H54 (cell line): ENCODE results near the gene NMT2.

Experiments
- DNase-seq: peaks from one replicate; pipeline ENCODE4 v3.0.0; 2011; ENCODE audit warnings: low spot score, mixed read lengths; ENCODE audit not compliant: insufficient read length
- FAIRE-seq: peaks from 3 replicates; lab custom pipeline; 2011; peaks lifted over from hg19 to GRCh38; lab: Jason Lieb, UNC
- POLR2A ChIP-seq: IDR thresholded peaks from 2 replicates; pipeline ENCODE4 v1.6.1; 2011; ENCODE audit warnings: low read depth, mild to moderate bottlenecking, low read length

NMT2 gene

DNA sequence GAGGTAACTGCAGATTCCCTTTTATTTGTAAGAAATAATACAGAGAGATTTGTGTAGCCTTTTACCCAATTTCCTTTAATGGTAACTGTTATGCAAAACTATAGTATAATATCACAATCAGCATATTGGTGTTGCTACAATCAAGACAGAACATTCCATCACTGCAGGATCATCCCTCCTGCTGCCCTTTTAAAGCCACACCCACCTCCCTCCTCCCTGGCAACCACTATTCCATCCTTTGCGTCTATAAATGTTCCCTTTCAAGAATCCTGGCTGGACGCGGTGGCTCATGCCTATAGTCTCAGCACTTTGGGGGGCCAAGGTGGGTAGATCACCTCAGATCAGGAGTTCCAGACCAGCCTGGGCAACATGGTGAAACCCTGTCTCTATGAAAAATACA lies 93.1 kb downstream of the NMT2 start:
- no peak for FAIRE-seq
- no peak for DNase-seq
- TF ChIP-seq POLR2A: no peak

DNA sequence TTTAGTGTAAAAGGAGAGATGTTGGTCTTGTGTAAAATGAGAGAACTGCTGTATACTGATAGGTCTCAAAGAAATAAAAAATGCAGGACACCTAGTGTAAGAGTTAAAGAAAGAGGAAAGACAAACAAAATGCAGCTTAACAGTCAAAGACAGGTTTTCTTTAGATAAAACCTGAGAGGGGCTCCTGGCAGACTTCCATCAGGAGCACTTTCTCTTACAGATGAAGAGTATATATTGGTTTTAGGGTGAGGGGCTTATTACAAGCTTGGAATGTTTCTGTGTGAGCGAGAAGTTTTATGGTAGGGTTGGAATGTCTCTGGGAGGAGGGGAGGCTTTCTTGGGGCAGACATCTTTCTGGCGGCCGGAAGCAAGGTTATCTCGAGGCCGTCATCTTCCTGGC lies 96.1 kb downstream of the NMT2 start:
- no peak for TF ChIP-seq POLR2A
- FAIRE-seq (no peak), DNase-seq (no peak)

DNA sequence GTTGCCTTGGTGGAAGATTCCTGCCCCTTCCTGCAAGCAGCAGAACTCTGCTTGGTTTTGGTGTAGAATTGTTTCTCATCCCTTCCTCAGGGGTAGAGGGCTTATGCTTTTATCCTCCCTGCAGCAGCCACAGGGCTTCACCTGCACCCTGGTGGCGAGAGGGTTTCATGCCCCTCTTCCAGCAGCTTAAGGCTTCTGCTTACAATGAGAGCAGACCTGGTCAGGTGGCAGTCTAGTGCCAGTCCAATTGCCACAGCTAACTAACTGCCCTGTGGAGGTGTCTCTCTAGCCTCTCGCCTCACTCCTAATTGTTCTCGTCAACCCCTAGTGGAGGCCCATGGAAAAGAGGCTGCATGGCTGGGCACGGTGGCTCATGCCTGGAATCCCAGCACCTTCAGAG lies 99.3 kb downstream of the NMT2 start:
- no peak for TF ChIP-seq POLR2A

DNA sequence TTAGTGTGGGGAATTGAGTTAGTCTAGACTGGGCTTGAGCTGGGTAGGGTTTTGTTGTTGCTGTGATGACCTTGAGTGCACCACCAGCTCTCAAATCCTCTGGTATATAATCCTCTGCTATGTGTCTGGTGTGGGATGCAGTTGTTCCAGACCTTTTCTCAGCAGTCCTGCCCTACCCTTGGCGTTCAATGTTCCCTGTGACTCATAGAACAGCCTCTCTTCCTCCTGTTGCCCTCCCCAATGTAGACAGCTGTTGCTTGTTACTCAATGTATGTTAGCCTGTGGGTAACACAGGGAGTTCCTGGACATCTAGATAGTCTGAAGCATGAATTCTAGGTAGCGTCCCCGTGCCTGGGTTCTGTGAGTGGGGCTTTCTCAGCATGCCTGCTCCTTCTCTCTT lies 99.7 kb downstream of the NMT2 start:
- TF ChIP-seq POLR2A: no peak
- FAIRE-seq (peak; percentile 6), DNase-seq (no peak)

More for the DNA sequence above, 99.3 kb downstream of the NMT2 start:
- DNase-seq: no peak
- no peak for FAIRE-seq

DNA sequence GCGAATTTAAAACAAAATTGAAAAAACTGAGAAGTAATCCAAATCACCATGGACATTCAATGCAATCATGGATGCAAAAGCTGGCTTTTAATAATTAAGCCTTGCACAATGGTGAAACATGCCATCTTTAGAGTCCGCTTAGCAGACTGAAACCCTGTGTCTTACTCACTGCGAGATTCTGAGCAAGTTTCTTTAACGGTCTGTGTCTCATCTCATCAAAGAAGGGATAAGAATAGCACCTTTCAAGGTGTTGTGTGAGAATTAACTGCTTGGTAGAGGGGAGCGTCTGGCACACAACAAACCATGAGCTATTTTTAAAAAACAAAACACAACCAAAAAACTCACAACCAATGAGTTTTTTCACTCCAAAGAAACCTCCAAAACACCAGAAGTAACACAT lies 101.3 kb downstream of the NMT2 start:
- TF ChIP-seq POLR2A: no peak
- DNase-seq (no peak), FAIRE-seq (no peak)

DNA sequence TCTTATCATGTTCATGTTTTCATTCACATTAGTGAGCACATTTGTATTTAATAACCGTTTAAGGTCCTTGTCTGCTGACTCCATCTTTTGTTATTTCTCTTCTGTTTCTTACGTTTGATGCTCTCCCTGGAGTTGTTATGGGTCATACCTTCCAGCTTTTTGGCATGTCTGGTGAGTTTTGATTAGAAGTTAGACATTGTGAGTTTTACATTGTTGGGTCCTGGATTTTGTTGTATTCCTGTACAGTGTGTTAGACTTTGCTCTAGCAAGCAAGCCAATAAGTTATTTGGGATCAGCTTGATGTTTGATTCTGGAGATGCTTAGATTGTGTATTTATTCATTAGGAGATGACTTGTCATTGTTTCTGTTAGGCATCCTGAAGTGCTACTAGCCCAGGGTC lies 107.9 kb downstream of the NMT2 start:
- DNase-seq (no peak), FAIRE-seq (no peak)
- TF ChIP-seq POLR2A: no peak

DNA sequence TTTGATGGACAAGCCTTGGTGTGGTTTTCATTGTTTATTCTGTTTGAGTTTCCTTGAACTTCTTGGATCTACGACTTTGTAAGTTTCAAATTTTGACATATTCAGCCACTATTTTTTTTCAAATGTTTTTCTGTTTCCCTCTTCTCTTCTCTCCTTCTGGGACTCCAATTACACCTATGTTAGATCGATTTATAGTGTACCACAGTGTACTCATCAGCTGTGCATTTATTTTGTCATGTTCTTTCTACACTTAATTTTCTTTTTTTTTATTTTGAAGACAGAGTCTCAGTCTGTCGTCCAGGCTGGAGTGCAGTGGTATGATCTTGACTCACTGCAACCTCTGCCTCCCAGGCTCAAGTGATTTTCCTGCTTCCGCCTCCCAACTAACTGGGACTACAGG lies 108.6 kb downstream of the NMT2 start:
- FAIRE-seq: no peak
- TF ChIP-seq POLR2A: no peak

DNA sequence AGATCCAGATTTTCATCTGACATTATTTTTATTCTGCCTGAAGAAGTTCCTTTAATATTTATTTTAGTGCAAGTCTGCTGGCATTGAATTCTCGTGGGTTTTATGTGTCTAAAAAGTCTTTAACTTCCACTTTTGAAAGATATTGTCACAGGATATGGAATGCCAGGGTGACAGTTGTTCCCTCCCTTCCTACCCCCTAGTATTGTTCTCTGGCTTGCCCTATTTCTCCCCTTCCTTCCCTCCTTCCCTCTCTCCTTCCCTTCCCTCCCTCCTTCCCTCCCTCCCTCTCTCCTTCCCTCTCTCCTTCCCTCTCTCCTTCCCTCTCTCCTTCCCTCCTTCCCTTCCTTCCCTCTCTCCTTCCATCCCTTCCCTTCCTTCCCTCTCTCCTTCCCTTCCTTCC lies 109.8 kb downstream of the NMT2 start:
- TF ChIP-seq POLR2A: no peak
- no peak for FAIRE-seq
- DNase-seq: no peak

More for the DNA sequence above, 108.6 kb downstream of the NMT2 start:
- DNase-seq: no peak
